T-helper 17 cell (primary cell): Measurements from ENCODE around the gene KANSL1. TPM values are rescaled to one million over a fixed set of nuclear protein-coding genes. Genes with fewer than 3 reads are reported as not detected.

Experiments used
- ATAC-seq: fragments of 150-1000 bp; cut with Tn5 transposase; 2 replicates; pipeline ENCODE4 v1.10.0; 2021; ENCODE audit warnings: mild to moderate bottlenecking, moderate library complexity
- DNase-seq, 3 donors: peaks; one replicate each; pipeline versions ENCODE4 v3.0.0 to v3.0.0-alpha.2; 2020 to 2021
- H3K9me3 ChIP-seq: one replicate; pipeline ENCODE4 v1.7.0; 2013; ENCODE audit warnings: low read length, mild to moderate bottlenecking; ENCODE audit not compliant: control insufficient read depth, poor library complexity, severe bottlenecking
- H3K27ac Mint-ChIP-seq: one replicate; pipeline ENCODE4 v1.8.0; 2022; ENCODE audit warnings: mild to moderate bottlenecking, moderate library complexity, mixed read lengths
- H3K27me3 Mint-ChIP-seq: one replicate; pipeline ENCODE4 v1.8.0; 2022; ENCODE audit warnings: mixed read lengths
- H3K36me3 Mint-ChIP-seq: one replicate; pipeline ENCODE4 v1.8.0; 2022; ENCODE audit warnings: low read depth, mixed read lengths
- H3K4me1 Mint-ChIP-seq: one replicate; pipeline ENCODE4 v1.8.0; 2022; ENCODE audit warnings: mild to moderate bottlenecking, mixed read lengths
- H3K4me3 Mint-ChIP-seq: one replicate; pipeline ENCODE4 v1.8.0; 2022; ENCODE audit warnings: mild to moderate bottlenecking, moderate library complexity, mixed read lengths
- total RNA-seq, 4 donors: library from RNA in 2 of 4; stranded (reverse) in 2 of 4; gene quantifications; one replicate each; pipeline ENCODE4 v1.2.3 and lab custom pipeline; 2022 to 2026

Gene KANSL1
- total RNA-seq, 2 donors from 2014 or later = 142 to 187 TPM

- peaks cover 5% of the 10 kb centered on the region for H3K36me3 Mint-ChIP-seq
- H3K4me3 Mint-ChIP-seq = no peak overlapping the region
- H3K27ac Mint-ChIP-seq = peak overlapping the region; percentile 71
- DNase-seq = no peak
- ATAC-seq = no peak
- no peaks in the 10 kb centered on the region for H3K27me3 Mint-ChIP-seq
- H3K9me3 ChIP-seq = no peaks in the 10 kb centered on the region
- peaks cover 24% of the 10 kb centered on the region for H3K4me1 Mint-ChIP-seq
Measured at GRCh38 chr17:46053911-46054534, 139.2 kb downstream of the KANSL1 start.

- no peaks in the 10 kb centered on the region for H3K9me3 ChIP-seq
- Mint-ChIP-seq H3K4me3 (no peak overlapping the region), H3K27me3 (no peaks in the 10 kb centered on the region), H3K4me1 (peaks cover 22% of the 10 kb centered on the region), H3K27ac (peak overlapping the region; percentile 68), H3K36me3 (peaks cover 7% of the 10 kb centered on the region)
- no peak for DNase-seq
- no peak for ATAC-seq
Measured at GRCh38 chr17:46049656-46050055, 143.6 kb downstream of the KANSL1 start.

GRCh38 chr17:46047856-46048255 lies 145.4 kb downstream of the KANSL1 start:
- peaks cover 2% of the 10 kb centered on the region for H3K36me3 Mint-ChIP-seq

GRCh38 chr17:46047398-46047797 lies 145.8 kb downstream of the KANSL1 start:
- no peak overlapping the region for H3K27ac Mint-ChIP-seq
- peaks cover 22% of the 10 kb centered on the region for H3K4me1 Mint-ChIP-seq
- DNase-seq = no peak
- H3K4me3 Mint-ChIP-seq = no peak overlapping the region
- no peak for ATAC-seq
- peaks cover 2% of the 10 kb centered on the region for H3K36me3 Mint-ChIP-seq
- H3K27me3 Mint-ChIP-seq = no peaks in the 10 kb centered on the region
- H3K9me3 ChIP-seq = no peaks in the 10 kb centered on the region

More at GRCh38 chr17:46047856-46048255, 145.4 kb downstream of the KANSL1 start:
- H3K27ac Mint-ChIP-seq = no peak overlapping the region
- peaks cover 22% of the 10 kb centered on the region for H3K4me1 Mint-ChIP-seq
- H3K4me3 Mint-ChIP-seq = no peak overlapping the region
- ATAC-seq = no peak
- no peak for DNase-seq
- H3K9me3 ChIP-seq = no peaks in the 10 kb centered on the region
- no peaks in the 10 kb centered on the region for H3K27me3 Mint-ChIP-seq

GRCh38 chr17:46046957-46047356 lies 146.3 kb downstream of the KANSL1 start:
- no peaks in the 10 kb centered on the region for H3K9me3 ChIP-seq
- H3K27me3 Mint-ChIP-seq = no peaks in the 10 kb centered on the region
- no peak for ATAC-seq
- H3K4me3 Mint-ChIP-seq = no peak overlapping the region
- DNase-seq = no peak
- H3K4me1 Mint-ChIP-seq = peaks cover 21% of the 10 kb centered on the region
- peak overlapping the region; percentile 54 for H3K27ac Mint-ChIP-seq
- H3K36me3 Mint-ChIP-seq = peaks cover 2% of the 10 kb centered on the region

GRCh38 chr17:46045639-46046038 lies 147.6 kb downstream of the KANSL1 start:
- no peak overlapping the region for H3K4me3 Mint-ChIP-seq
- peak overlapping the region; percentile 54 for H3K27ac Mint-ChIP-seq
- no peak for DNase-seq
- peaks cover 2% of the 10 kb centered on the region for H3K36me3 Mint-ChIP-seq
- H3K4me1 Mint-ChIP-seq = peaks cover 16% of the 10 kb centered on the region
- no peaks in the 10 kb centered on the region for H3K27me3 Mint-ChIP-seq
- H3K9me3 ChIP-seq = no peaks in the 10 kb centered on the region
- no peak for ATAC-seq

- Mint-ChIP-seq H3K4me1 (peaks cover 16% of the 10 kb centered on the region), H3K4me3 (no peak overlapping the region), H3K27ac (no peak overlapping the region), H3K36me3 (peaks cover 2% of the 10 kb centered on the region), H3K27me3 (no peaks in the 10 kb centered on the region)
- DNase-seq (no peak), ATAC-seq (no peak)
- no peaks in the 10 kb centered on the region for H3K9me3 ChIP-seq
Measured at GRCh38 chr17:46044989-46045388, 148.2 kb downstream of the KANSL1 start.

GRCh38 chr17:46044286-46044928 lies 148.8 kb downstream of the KANSL1 start:
- peak; percentile 65 for ATAC-seq
- DNase-seq = peak in 1 of 3 donors; percentile 36
- peak overlapping the region; percentile 81 for H3K27ac Mint-ChIP-seq
- H3K4me1 Mint-ChIP-seq = peaks cover 16% of the 10 kb centered on the region
- H3K9me3 ChIP-seq = no peaks in the 10 kb centered on the region
- H3K4me3 Mint-ChIP-seq = no peak overlapping the region
- H3K27me3 Mint-ChIP-seq = no peaks in the 10 kb centered on the region
- peaks cover 2% of the 10 kb centered on the region for H3K36me3 Mint-ChIP-seq

- H3K4me3 Mint-ChIP-seq = no peak overlapping the region
- no peak for ATAC-seq
- peak overlapping the region; percentile 81 for H3K27ac Mint-ChIP-seq
Measured at GRCh38 chr17:46043606-46044005, 149.6 kb downstream of the KANSL1 start.

GRCh38 chr17:46042925-46043324 lies 150.3 kb downstream of the KANSL1 start:
- DNase-seq (no peak), ATAC-seq (no peak)
- peaks cover 20% of the 10 kb centered on the region for H3K4me1 Mint-ChIP-seq
- no peaks in the 10 kb centered on the region for H3K9me3 ChIP-seq
- peaks cover 7% of the 10 kb centered on the region for H3K36me3 Mint-ChIP-seq
- H3K27ac Mint-ChIP-seq = peak overlapping the region; percentile 81
- H3K4me3 Mint-ChIP-seq = no peak overlapping the region
- H3K27me3 Mint-ChIP-seq = no peaks in the 10 kb centered on the region

More at GRCh38 chr17:46043606-46044005, 149.6 kb downstream of the KANSL1 start:
- no peaks in the 10 kb centered on the region for H3K9me3 ChIP-seq
- Mint-ChIP-seq H3K4me1 (peaks cover 16% of the 10 kb centered on the region), H3K36me3 (peaks cover 2% of the 10 kb centered on the region), H3K27me3 (no peaks in the 10 kb centered on the region)
- DNase-seq = no peak

- no peaks in the 10 kb centered on the region for H3K27me3 Mint-ChIP-seq
- peaks cover 7% of the 10 kb centered on the region for H3K36me3 Mint-ChIP-seq
- peaks cover 20% of the 10 kb centered on the region for H3K4me1 Mint-ChIP-seq
- H3K9me3 ChIP-seq = no peaks in the 10 kb centered on the region
- no peak for DNase-seq
- no peak overlapping the region for H3K27ac Mint-ChIP-seq
- ATAC-seq = no peak
- H3K4me3 Mint-ChIP-seq = no peak overlapping the region
Measured at GRCh38 chr17:46042246-46042645, 151.0 kb downstream of the KANSL1 start.

- peaks cover 21% of the 10 kb centered on the region for H3K4me1 Mint-ChIP-seq
- no peak for ATAC-seq
- peak overlapping the region; percentile 41 for H3K27ac Mint-ChIP-seq
- H3K27me3 Mint-ChIP-seq = no peaks in the 10 kb centered on the region
- H3K4me3 Mint-ChIP-seq = no peak overlapping the region
- H3K9me3 ChIP-seq = no peaks in the 10 kb centered on the region
- H3K36me3 Mint-ChIP-seq = peaks cover 8% of the 10 kb centered on the region
- no peak for DNase-seq
Measured at GRCh38 chr17:46039592-46040186, 153.5 kb downstream of the KANSL1 start.

GRCh38 chr17:46038937-46039336 lies 154.3 kb downstream of the KANSL1 start:
- Mint-ChIP-seq H3K4me3 (no peak overlapping the region), H3K4me1 (peaks cover 20% of the 10 kb centered on the region), H3K27me3 (no peaks in the 10 kb centered on the region), H3K36me3 (peaks cover 11% of the 10 kb centered on the region), H3K27ac (no peak overlapping the region)
- no peak for DNase-seq
- no peak for ATAC-seq
- no peaks in the 10 kb centered on the region for H3K9me3 ChIP-seq
